HG03432 (cell line): ENCODE data around the gene NDUFA7.
"Not testable (repeated sequence)": the region's sequence is repeated elsewhere in the genome, so short reads cannot be mapped to it uniquely, and the experiment has no call there.

ENCODE experiments used
- ATAC-seq: cut with Tn5 transposase; IDR thresholded peaks from one replicate; pipeline ENCODE4 v1.9.1; 2021; ENCODE audit warnings: mild to moderate bottlenecking, moderate library complexity; ENCODE audit not compliant: unreplicated experiment

NDUFA7 gene

DNA sequence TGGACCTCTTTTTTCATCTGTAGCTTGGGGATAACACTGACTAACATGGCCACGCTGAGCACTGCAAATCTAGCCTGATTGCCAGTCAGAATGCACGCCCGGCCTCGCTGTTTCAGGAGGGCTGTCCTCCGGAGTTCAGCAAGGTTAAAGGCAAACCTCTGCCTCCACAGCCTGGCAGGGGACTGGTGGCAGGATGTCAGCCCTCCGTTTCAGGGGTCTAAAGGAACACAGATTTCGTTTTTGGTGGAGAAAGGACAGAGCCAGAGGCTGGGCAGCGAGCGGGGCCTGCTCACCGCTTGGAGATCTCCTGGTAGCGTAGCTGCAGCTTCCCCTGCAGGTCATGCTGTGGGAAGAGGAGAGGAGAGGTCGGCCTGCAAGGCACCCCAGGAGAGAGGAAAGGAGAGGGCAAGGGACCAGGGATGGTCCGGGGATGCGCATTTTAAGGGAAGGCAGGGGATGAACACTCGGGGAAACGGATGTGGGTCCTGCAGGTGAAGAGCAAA, 560 bp downstream of the NDUFA7 start:
- ATAC-seq = no peak

DNA sequence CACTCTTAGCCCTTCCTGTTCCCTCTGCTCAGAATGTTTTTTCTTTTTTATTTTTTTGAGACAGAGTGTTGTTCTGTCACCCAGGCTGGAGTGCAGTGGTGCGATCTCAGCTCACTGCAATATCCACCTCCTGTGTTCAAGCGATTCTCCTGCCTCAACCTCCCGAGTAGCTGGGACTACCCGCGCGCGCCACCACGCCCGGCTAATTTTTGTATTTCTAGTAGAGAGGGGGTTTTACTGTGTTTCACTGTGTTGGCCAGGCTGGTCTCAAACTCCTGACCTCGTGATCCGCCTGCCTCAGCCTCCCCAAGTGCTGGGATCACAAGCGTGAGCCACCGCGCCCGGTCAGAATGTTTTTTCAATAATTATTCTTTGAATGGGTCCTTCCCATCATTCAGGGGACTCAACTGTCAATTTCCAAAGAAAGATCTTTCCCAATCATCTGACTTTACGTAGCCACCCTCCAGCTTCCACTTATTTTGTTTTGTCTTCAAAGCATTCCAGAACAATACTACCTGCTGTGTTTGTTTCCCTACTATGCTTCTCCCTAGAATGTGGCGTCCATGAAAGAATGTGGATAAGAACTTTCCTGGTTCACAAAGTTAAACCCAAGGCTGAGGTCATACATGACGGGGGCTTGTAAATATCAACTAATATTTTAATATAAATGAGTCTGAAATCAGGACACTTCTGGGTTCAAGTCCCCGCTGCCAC, 1.2 kb downstream of the NDUFA7 start:
- ATAC-seq = no peak

DNA sequence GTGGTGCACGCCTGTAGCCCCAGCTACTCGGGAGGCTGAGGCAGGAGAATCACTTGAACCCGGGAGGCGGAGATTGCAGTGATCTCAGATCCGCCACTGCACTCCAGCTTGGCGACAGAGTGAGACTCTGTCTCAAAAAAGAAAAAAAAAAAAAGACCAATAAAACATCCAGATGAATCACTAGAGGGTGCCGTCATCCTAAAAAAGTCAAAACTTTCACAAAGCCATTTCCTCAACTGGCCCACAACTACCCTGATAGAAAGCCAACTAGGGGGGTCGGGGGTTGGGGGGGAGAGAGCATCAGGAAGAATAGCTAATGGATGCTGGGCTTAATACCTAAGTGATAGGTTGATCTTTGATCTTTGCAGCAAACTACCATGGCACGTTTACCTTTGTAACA, 2.3 kb downstream of the NDUFA7 start:
- ATAC-seq = not testable (repeated sequence)

DNA sequence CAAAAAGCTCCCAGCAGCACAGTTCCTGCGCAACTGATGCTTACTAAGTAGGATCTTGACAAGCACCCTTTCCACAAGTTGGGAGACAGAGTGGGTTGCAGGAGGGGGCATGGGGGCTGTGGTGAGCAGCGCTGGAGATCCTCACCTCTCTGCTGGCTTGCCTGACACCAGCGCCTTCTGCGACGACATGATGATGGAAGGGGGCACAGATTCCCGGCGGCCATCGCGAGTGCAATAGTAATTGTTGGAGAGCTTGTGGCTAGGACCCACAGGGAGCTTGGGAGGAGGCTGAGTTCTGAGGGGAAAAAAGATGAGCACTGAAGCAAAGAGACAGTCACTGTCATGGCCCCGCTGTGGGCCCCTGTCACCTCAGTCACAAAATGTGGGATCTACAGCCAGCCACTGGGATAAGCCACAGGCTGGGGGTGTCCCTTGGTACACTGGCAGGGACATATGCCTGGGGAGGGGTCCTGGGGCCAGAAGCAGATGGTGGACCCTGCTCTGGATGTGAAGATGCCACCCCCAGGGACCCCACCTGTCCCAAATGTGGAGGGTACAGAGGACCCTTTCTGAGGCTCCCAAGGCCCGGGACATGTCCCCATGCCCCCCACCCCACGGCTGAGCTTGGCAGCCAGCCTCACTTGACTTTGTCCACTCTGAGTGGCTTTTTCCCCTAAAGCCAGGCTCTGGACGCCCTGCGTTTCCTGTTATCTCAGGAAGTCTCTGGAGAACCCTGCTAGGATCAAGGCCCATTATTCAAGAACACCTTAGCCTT, 4.6 kb downstream of the NDUFA7 start:
- no peak for ATAC-seq

DNA sequence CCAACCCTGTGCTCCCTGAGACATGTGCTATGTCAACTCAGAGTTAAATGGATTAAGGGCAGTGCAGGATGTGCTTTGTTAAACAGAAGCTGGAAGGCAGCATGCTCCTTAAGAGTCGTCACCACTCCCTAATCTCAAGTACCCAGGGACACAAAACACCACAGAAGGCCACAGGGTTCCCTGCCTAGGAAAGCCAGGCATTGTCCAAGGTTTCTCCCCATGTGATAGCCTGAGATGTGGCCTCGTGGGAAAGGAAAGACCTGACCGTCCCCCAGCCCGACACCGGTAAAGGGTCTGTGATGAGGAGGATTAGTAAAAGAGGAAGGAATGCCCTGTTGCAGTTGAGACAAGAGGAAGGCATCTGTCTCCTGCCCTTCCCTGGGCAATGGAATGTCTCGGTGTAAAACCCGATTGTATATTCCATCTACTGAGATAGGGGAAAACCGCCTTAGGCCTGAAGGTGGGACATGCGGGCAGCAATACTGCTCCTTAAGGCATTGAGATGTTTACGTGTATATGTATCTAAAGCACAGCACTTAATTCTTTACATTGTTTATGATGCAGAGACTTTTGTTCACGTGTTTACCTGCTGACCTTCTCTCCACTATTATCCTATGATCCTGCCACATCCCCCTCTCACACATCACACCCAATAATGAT, 6.1 kb downstream of the NDUFA7 start:
- ATAC-seq = not testable (repeated sequence)

DNA sequence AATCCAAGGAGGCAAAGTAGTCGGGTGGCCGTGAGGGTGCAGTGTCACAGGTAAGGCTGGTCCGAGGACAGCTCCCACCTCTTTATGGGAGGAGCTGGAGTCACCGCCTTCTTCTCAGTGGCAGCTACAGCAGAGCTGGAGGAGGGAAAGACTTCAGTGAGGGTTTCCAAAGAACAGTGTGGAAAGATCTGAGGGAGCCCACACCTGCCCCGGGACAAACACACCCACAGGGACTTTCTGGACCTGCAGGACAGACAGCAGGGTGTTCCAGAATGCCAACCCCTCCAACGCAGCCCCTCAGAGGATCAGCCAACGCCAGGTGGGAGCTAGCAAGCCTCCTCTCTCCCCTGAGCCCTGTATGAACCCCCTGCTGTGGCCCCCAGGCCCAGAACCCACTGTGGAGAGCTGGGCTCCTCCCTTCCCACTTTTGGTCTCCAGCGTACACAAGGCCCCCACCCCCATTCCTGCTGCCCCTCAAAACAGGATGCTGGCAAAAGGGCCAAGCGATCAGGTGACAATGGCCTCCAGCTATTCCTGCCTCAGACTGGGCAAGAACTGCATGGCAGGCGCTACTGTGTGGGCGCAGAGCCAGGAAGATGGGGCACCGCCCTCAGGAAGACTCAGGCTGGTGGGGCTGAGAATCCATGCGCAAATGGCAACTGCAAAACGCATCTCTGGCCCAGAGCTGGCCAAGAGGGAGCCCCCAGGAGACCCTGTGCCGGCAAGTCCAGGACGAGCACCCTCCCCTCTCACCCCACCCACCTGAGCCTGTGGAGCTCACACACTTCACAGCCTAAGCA, 9.5 kb downstream of the NDUFA7 start:
- ATAC-seq = no peak

DNA sequence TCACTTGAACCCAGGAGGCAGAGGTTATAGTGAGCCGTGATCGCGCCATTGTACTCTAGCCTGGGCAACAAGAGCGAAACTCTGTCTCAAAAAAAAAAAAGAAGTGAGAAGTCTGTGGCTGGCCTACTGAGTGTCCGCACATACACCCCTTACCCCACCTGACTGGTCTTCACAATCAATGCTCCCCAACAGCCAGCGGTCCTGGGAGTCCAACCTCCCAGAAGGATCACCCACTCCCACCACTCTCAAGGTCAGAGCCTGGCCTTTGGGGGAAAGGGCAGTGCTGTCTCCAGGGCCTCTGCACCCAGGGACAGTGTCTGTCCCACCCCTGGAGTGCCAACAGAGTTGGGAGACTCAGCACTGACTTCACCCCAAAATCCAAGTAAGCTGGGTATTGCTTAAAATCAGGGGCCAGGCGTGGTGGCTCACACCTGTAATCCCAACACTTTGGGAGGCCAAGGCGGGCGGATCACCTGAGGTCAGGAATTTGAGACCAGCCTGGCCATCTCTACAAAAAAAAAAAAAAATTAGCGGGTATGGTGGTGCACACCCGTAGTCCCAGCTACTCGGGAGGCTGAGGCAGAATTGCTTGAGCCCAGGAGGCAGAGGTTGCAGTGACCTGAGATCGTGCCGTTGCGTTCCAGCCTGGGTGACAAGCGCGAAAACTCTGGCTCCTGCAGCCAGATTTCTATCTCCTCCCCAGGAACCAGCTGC, 10.7 kb downstream of the NDUFA7 start:
- no peak for ATAC-seq

DNA sequence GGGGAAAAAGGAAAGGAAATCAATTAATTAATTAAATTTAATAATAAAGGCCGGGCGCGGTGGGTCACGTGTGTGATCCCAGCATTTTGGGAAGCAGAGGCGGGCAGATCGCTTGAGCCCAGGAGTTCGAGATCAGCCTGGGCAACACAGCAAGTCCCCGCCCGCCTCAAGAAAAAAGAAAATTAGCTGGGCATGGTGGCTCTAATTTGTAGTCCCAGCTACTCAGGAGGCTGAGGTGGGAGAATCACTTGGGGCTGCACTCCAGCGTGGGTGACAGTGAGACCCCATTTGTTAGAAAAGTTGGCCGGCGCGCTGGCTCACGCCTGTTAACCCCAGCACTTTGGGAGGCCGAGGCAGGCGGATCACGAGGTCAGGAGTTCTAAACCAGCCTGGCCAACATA, 12.3 kb downstream of the NDUFA7 start:
- ATAC-seq = no peak

DNA sequence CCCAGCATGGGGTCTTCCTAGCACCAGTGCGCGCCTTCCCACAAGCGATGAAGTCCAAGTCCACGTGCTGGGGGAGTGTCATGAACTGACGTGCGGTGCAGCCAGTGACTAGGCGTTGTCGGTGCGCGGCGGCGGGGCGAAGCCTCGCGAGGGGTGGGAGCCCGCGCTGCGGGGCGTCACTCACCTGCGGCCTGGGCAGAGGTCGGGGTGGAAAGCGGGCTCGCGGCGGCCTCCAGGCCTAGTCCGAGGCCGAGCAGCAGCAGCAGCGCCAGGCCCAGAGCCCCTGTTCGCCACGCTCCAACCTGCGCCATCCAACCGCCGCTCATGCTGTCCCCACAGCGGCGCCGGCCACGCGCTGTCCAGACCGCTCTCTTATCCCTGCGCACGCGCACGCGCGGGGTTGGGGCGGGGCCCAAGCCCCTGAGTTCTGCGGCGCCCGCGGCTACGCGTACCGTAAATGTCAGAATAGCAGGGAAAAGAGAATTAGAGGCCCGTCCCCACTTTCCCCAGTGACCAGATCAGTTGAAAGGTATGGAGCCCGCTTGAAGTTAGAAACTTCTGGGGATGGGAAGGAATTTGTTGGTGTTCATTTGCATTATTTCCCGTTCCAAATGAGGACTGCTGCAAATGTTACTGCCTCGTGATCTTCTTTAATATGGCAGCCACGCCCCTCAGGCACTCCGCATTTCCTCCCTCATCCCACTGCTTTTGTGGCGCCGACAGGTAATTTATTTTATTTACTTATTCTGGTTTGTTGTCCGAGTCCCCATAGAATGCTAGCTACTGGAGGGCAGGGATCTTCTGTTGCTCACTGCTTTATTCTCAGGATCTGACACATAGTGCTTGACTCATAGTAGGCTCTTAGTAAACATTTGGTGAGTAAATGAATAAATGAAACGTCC, 13.0 kb downstream of the NDUFA7 start, which contains the start of gene CD320:
Gene CD320 (minus strand): TSS at position 394 of the 902 bp plus-strand sequence. CDS start 68 bp downstream, at position 326.
- peak; percentile 77 for ATAC-seq

DNA sequence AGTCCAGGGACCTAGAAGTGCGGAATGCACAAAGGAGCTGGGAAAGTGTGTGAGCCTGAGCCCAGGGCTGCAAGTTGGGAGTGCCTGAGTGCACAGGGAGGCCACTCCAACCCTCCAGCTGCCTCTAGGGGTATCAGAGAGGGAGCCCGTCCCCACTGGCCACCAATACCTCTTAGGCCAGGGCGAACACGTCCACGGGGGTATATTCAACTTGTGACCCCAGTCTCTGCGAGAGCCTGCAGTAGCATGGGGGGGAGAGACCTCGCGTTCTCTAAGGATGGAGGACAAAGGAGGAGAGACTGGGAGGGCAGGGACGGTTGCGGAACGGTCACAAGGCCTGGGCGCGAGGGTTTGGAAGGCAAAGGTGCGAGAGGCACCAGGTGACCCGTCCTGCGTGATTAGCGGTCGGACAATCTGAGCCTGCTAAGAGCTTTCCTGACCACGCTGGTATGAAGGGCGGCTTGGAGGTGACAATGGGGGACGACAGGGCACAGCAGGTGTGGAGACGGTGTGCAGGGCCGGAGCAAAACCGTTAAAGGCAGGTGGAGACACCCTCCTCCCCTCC, 13.7 kb downstream of the NDUFA7 start:
- ATAC-seq = no peak

DNA sequence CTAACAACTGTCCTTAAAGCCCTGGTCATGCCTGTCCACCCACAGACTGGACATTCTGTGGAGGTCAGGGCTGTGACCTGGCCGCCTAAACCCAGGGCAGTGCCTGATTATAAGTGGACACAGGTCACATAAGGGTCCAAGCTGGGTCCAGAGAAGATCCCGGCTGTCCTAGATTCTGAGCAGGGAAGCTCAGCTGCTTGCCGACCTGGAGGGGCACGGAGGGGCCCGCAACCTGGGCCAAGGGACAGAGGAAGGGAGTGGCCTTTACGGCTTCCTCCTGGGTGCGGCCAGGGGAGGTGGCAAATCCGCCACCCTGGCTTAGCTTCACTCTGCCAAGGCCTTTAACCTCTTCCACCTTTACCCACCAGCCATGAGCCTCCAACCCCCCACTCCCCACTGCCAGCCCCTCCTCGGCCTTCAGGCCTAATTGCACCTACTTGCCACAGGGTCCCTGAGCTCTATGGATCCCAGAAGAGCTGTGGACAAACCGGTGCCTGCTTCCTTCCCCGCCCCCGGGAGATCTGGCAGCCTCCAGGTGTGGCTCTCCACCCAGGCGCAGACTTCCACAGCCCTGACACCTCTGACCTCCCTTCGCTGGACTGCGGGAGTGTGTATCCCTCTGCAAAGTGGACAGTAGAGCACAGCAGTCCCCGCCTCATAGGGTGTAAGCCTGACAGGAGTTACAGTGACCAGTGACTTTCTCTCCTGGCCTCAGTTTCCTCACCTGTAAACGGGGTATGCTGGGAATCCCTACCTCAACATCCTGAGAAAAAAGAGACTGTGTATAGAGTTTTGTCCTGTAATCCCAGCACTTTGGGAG, 14.7 kb downstream of the NDUFA7 start:
- no peak for ATAC-seq

DNA sequence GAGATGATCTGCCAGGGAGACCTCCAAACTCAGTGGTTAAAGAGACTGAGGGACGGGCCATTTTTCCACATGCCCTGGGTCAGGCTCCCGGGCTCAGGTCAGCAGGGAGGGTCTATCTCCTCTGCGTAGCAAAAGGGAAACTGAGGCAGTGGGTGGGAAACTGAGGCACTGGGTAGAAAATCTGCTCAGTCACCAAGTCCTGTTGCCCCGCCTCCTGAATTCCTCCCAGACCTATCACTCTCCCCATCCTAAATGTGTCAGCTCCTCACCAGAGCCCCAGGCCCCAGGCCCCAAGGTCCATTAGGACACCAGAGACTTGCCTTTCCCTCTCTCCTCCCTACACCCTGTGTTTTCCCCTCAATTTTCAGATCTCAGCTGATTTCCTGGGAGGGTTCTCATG, 15.4 kb downstream of the NDUFA7 start:
- ATAC-seq = no peak

DNA sequence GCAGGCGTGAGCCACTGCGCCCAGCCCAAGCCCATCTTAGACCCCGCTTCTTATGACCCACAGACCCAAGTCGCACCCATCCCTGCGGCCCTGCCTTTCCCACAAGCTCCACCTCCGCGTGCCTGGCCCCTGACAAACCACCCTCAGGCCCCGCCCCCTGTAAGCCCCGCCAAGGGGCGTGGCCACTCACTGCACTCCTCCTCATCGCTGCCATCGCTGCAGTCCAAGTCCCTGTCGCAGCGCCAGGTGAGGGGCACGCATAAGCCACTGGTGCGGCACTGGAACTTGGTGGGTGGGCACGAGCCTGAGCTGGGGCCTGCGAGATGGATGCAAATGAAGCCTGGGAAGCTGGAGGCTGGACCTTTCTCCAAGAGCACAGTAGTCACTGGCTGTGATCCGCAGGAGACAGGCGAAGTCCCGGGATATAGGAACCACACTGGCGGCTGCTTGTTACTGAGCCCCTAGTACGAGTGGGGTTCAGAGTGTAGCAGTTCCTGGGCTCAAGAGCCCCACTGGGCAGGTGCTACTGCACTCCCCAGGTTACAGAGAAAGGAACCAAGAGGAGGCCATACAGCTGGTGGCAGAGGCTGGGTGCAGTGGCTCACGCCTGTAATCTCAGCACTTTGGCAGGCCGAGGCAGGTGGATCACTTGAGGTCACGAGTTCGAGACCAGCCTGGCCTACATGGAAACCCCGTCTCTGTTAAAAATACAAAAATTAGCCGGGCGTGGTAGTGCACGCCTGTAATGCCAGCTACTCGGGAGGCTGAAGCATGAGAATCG, 16.1 kb downstream of the NDUFA7 start:
- no peak for ATAC-seq

DNA sequence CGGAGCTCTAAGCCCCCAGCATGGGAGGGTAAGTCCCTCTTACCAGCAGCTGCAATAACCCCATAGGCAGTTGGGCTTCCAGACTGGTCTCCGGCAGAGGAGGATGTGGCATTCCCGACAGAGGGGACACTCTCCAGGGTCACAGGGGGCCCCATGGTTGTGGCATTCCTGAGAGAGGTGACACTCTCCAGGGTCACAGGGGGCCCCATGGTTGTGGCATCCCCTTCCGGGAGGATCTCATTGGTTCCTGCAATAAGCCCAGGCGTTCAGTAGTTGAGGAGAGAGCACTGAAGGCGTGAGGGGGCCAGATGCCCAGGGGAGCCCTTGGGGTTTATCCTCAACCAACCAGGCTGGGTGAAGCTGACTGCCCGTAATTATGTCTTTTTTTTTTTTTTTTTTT, 18.4 kb downstream of the NDUFA7 start:
- ATAC-seq = no peak

DNA sequence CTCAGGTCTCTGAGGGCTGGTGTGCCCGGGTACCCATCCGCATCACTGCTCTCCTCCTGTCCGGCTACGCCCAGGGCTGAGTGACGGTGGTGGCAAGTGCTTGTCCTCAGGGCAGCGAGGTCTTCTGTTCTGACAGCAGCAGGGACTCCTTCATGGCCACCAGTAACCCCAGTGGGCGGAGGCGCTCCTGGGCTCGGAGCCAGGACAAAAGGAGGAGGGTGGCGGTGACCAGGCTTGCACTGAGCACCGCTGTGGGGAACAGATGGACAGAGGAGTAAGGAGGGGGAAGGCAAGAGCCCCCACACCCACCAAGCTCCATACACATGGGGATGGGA, 18.9 kb downstream of the NDUFA7 start:
- ATAC-seq = no peak

DNA sequence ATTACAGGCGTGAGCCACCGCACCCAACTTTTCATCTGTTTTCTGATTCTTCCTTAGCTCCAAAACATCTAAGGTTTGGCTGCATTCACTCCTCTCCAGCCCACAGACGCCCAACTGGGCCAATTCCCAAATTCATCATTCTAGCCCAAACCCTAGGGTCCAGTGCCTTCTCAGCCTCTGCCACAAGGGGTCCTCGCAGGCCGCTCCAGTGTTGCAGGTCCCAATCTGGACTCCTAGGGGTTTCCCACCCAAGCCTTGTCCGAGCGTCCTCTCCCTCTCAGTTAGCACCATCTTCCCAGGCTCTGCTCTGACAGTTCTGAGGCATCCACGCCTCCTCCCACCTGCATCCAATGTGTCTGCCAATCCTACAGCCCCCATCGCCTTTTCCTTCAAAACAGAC, 29.8 kb downstream of the NDUFA7 start:
- not testable (repeated sequence) for ATAC-seq

DNA sequence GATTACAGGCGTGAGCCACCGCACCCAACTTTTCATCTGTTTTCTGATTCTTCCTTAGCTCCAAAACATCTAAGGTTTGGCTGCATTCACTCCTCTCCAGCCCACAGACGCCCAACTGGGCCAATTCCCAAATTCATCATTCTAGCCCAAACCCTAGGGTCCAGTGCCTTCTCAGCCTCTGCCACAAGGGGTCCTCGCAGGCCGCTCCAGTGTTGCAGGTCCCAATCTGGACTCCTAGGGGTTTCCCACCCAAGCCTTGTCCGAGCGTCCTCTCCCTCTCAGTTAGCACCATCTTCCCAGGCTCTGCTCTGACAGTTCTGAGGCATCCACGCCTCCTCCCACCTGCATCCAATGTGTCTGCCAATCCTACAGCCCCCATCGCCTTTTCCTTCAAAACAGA, 44.7 kb downstream of the NDUFA7 start:
- not testable (repeated sequence) for ATAC-seq
